Calu3 (cell line): Measurements from ENCODE around the gene NBAS. TPM values are rescaled to one million over a fixed set of nuclear protein-coding genes. Genes with fewer than 3 reads are reported as not detected.

Source experiments
- BruUV-seq: library from RNA; stranded (reverse); fragments of 400-500 nt; replicated peaks from 2 replicates; lab custom pipeline; 2021; lab: Mats Ljungman, UMichigan
- CTCF ChIA-PET: fragments of 300-600 bp; sonication (Branson Sonifier 250); formaldehyde crosslinking; loops from one replicate; lab custom pipeline; 2022; ENCODE audit warnings: antibody characterized with exemption; lab: Charles Lee
- DNase-seq: peaks from one replicate; pipeline ENCODE4 v3.0.0; 2022
- H3K27ac Mint-ChIP-seq: one replicate; pipeline ENCODE4 v1.8.0; 2022; ENCODE audit warnings: mixed read lengths; ENCODE audit not compliant: unreplicated experiment
- H3K27me3 Mint-ChIP-seq: one replicate; pipeline ENCODE4 v1.8.0; 2022; ENCODE audit warnings: mixed read lengths; ENCODE audit not compliant: unreplicated experiment
- H3K36me3 Mint-ChIP-seq: one replicate; pipeline ENCODE4 v1.8.0; 2022; ENCODE audit warnings: mild to moderate bottlenecking, moderate library complexity, mixed read lengths; ENCODE audit not compliant: insufficient read depth, unreplicated experiment
- H3K4me1 Mint-ChIP-seq: one replicate; pipeline ENCODE4 v1.8.0; 2022; ENCODE audit warnings: mild to moderate bottlenecking, low read depth, mixed read lengths; ENCODE audit not compliant: unreplicated experiment
- H3K4me3 Mint-ChIP-seq: one replicate; pipeline ENCODE4 v1.8.0; 2022; ENCODE audit warnings: mild to moderate bottlenecking, low read depth, moderate library complexity, mixed read lengths; ENCODE audit not compliant: unreplicated experiment
- H3K9me3 Mint-ChIP-seq: one replicate; pipeline ENCODE4 v1.8.0; 2022; ENCODE audit warnings: low read depth, mixed read lengths; ENCODE audit not compliant: unreplicated experiment
- CTCF ChIP-seq: fragments of 200-600 bp; IDR thresholded peaks from one replicate; pipeline ENCODE4 v1.8.0; 2022; ENCODE audit warnings: antibody characterized with exemption; ENCODE audit not compliant: unreplicated experiment
- intact Hi-C: fragments of 100-400 bp; cut with micrococcal nuclease; formaldehyde crosslinking; loops from one replicate; pipeline ENCODE4 v1.10.0; 2022; ENCODE audit not compliant: unreplicated experiment
- total RNA-seq: library from RNA; stranded (reverse); gene quantifications from 2 replicates; pipeline ENCODE4 v1.2.3, GENCODE V29; 2022

The NBAS gene
- total RNA-seq, 1 experiment from 2014 or later, result 30.4 TPM

DNA sequence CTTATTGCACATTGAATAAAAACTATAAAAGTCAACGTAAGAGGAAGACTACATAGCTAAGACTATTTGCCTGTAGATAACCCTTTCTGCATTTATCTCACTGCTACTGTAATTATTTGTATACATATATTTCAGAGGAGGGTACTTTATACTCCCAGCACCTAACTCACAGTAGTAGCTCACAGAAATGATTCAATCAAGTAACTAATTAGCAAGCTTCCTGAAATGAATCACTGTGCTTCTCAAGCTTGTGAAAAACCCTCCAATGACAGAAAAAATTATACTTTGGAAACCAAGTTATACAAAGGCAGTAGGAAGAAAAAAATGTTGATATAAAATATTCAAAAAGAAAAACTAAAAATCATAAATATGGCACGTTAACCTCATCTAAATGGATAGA lies 124.9 kb downstream of the NBAS start:
- Mint-ChIP-seq H3K27me3 (no peaks in the 10 kb centered on the region), H3K9me3 (no peaks in the 10 kb centered on the region), H3K27ac (no peak overlapping the region), H3K36me3 (no peaks in the 10 kb centered on the region), H3K4me3 (no peak overlapping the region), H3K4me1 (no peaks in the 10 kb centered on the region)
- DNase-seq, result no peak
- BruUV-seq, result no TSS peak
- intact Hi-C loops, result no loop called here
- TF ChIP-seq CTCF, result no peak
- CTCF ChIA-PET, result interaction anchor here (1.5 kb wide), 1 partner anchor 141 kb away, joined by 3 read pairs; no protein-coding TSS in a partner anchor

- BruUV-seq, result no TSS peak
- H3K27me3 Mint-ChIP-seq, result no peaks in the 10 kb centered on the region
- no peak overlapping the region for H3K27ac Mint-ChIP-seq
- CTCF ChIA-PET, result no interaction called here
- H3K9me3 Mint-ChIP-seq, result no peaks in the 10 kb centered on the region
- TF ChIP-seq CTCF, result no peak
- no peak for DNase-seq
- no peaks in the 10 kb centered on the region for H3K36me3 Mint-ChIP-seq
- H3K4me1 Mint-ChIP-seq, result no peaks in the 10 kb centered on the region
- intact Hi-C loops, result no loop called here
- no peak overlapping the region for H3K4me3 Mint-ChIP-seq
Observed at GRCh38 chr2:15435474-15435873, 125.7 kb downstream of the NBAS start.

DNA sequence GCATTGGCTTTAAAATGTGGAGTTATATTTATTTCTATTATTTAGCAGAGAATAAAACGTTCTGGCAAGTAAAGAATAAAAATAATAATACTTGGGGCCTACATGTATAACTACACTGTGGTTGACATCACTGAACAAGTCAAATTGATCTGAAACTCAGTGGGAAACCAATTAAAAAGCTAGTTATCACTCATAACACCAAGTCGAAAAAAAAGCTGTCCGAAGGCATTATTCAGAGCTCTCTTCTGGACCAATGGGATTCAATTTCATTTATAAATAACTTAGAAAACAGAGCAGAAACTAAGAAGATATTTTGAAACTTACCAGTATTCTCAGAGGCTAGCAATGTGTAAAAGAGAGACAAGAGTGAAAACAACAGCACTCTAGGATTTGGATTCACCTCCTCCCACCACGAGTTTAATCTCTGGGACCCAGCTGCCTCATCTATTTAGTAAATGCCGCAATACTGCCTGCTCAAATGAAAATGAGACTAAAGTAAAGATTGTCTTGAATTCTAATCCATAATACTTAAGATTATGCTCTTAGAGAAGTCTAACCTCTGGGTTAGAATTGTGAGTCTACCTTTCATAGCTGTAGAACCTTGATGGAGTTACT lies 128.4 kb downstream of the NBAS start:
- CTCF ChIA-PET, result interaction anchor here (0.6 kb wide), 2 partner anchors 16 to 214 kb away, joined by 3 read pairs; no protein-coding TSS in a partner anchor
- BruUV-seq, result no TSS peak
- H3K4me1 Mint-ChIP-seq, result no peaks in the 10 kb centered on the region
- no peaks in the 10 kb centered on the region for H3K9me3 Mint-ChIP-seq
- TF ChIP-seq CTCF, result no peak
- intact Hi-C loops, result no loop called here
- no peaks in the 10 kb centered on the region for H3K36me3 Mint-ChIP-seq
- no peak overlapping the region for H3K27ac Mint-ChIP-seq
- no peak overlapping the region for H3K4me3 Mint-ChIP-seq
- DNase-seq, result no peak
- H3K27me3 Mint-ChIP-seq, result no peaks in the 10 kb centered on the region

DNA sequence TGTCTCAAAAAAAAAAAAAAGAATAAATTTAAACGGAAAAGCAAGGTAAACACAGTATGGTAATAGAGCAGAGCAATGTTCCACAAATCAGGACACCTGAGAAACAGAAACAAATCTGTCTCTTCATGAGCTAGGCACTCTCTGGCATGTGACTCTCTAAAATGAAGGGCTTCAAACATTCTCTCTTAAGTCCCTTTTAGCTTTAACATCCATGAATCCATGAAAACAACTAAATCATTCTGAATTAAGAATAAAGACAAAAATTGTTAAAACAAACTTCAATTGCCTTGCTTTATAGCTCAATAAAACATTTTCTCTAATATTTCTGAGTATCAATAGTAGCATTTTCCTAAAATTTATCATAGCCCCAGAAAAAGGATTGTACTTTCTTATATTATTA lies 132.1 kb downstream of the NBAS start:
- CTCF ChIA-PET, result no interaction called here

More for the DNA sequence above, 132.1 kb downstream of the NBAS start:
- Mint-ChIP-seq H3K27ac (no peak overlapping the region), H3K27me3 (no peaks in the 10 kb centered on the region), H3K4me1 (no peaks in the 10 kb centered on the region), H3K9me3 (no peaks in the 10 kb centered on the region), H3K4me3 (no peak overlapping the region), H3K36me3 (no peaks in the 10 kb centered on the region)
- intact Hi-C loops, result no loop called here
- DNase-seq, result no peak
- no peak for TF ChIP-seq CTCF
- no TSS peak for BruUV-seq
